ENCODE measurements around the gene GRIP1. TPM values are rescaled to one million over a fixed set of nuclear protein-coding genes. Genes with fewer than 3 reads are reported as not detected.

GRIP1 gene
- total and polyA plus RNA-seq, 2 donors (not counting 3 experiments of a cell fraction or from before 2014, with no cell fraction given) = 0.04 to 0.69 TPM

- BruUV-seq (replicated peaks) = no TSS peak
- POLR2A ChIA-PET = no interaction called here
- no peak for TF ChIP-seq POLR2AphosphoS5 (IDR thresholded peaks at IDR 0.05; ENCODE audit: insufficient read depth, low read depth, low read length)
- TF ChIP-seq POLR2A (IDR thresholded peaks at IDR 0.05; ENCODE audit: low read depth, low read length) = no peak
- TF ChIP-seq, protein P1, sequence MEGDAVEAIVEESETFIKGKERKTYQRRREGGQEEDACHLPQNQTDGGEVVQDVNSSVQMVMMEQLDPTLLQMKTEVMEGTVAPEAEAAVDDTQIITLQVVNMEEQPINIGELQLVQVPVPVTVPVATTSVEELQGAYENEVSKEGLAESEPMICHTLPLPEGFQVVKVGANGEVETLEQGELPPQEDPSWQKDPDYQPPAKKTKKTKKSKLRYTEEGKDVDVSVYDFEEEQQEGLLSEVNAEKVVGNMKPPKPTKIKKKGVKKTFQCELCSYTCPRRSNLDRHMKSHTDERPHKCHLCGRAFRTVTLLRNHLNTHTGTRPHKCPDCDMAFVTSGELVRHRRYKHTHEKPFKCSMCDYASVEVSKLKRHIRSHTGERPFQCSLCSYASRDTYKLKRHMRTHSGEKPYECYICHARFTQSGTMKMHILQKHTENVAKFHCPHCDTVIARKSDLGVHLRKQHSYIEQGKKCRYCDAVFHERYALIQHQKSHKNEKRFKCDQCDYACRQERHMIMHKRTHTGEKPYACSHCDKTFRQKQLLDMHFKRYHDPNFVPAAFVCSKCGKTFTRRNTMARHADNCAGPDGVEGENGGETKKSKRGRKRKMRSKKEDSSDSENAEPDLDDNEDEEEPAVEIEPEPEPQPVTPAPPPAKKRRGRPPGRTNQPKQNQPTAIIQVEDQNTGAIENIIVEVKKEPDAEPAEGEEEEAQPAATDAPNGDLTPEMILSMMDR (IDR thresholded peaks at IDR 0.05; ENCODE audit: extremely low read depth in 1 of 2, insufficient read depth in 1 of 2, low read depth in 1 of 2, low read length in 2 of 2) = no peak
- TF ChIP-seq MYC (IDR thresholded peaks at IDR 0.05; ENCODE audit: low read depth, low read length) = no peak
- no peak for TF ChIP-seq JUN (IDR thresholded peaks at IDR 0.05; ENCODE audit: borderline replicate concordance, insufficient read depth, insufficient read length, low read depth)
- no peak for TF ChIP-seq FOS (IDR thresholded peaks at IDR 0.05; ENCODE audit: borderline replicate concordance, insufficient read depth, low read length)
- TF ChIP-seq EZH2 (IDR thresholded peaks at IDR 0.05; ENCODE audit: borderline replicate concordance, low read depth, low read length, severe bottlenecking) = no peak
- TF ChIP-seq, protein P2, sequence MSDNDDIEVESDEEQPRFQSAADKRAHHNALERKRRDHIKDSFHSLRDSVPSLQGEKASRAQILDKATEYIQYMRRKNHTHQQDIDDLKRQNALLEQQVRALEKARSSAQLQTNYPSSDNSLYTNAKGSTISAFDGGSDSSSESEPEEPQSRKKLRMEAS (IDR thresholded peaks at IDR 0.05; ENCODE audit: insufficient read depth, insufficient read length) = no peak
- TF ChIP-seq GATA2 (IDR thresholded peaks at IDR 0.05; ENCODE audit: insufficient read depth, insufficient read length, low read depth, low read length) = no peak
- Histone ChIP-seq H3K27me3 (ENCODE audit: control insufficient read depth in 2 of 2, insufficient read depth in 2 of 2, low read length in 2 of 2) (peaks cover 0 to 7% of the 10 kb centered on the region in 2 experiments), H3K4me3 (replicated peaks in 1 of 3; ENCODE audit: insufficient read depth in 1 of 3, low read depth in 1 of 3, low read length in 3 of 3) (no peak overlapping the region), H3K4me1 (ENCODE audit: control insufficient read depth, extremely low read depth, insufficient read depth, low read length) (no peaks in the 10 kb centered on the region), H3K79me2 (ENCODE audit: control insufficient read depth, insufficient read depth, low read length) (no peaks in the 10 kb centered on the region), H3K9ac (replicated peaks; ENCODE audit: extremely low read depth, insufficient read depth, low read length) (no peak overlapping the region), H3K9me3 (replicated peaks; ENCODE audit: control insufficient read depth, insufficient read depth, low read length) (no peaks in the 10 kb centered on the region), H3K27ac (ENCODE audit: insufficient read depth, low read depth, low read length) (no peak overlapping the region), H4K20me1 (replicated peaks; ENCODE audit: control insufficient read depth, extremely low read depth, insufficient read depth, low read length) (no peaks in the 10 kb centered on the region), H3K4me2 (ENCODE audit: insufficient read depth, low read length) (no peak overlapping the region), H3K9me1 (replicated peaks; ENCODE audit: control insufficient read depth, extremely low read depth, insufficient read depth, low read length) (no peaks in the 10 kb centered on the region), H3K36me3 (ENCODE audit: control insufficient read depth in 2 of 2, extremely low read depth in 1 of 2, insufficient read depth in 2 of 2, low read length in 2 of 2) (no peaks in the 10 kb centered on the region), H2AFZ (ENCODE audit: low read depth, low read length) (no peak overlapping the region)
- dilution Hi-C loops (cut with MboI; ENCODE audit: extremely low pct_ligation_motif_present, low sequenced_read_pairs) (no loop called here), intact Hi-C loops (cut with micrococcal nuclease) (loop anchor here (5.0 kb wide), 1 partner anchor 265 kb away; no protein-coding TSS in a partner anchor)
- CTCF ChIA-PET = interaction anchor here (1.0 to 7.2 kb wide), 10 partner anchors 9 to 1895 kb away, joined by 3 to 64 read pairs (median 6); no protein-coding TSS in a partner anchor
- DNase-seq (ENCODE audit: low read depth, low spot score) (no peak), FAIRE-seq (no peak)
Observed at GRCh38 chr12:66692170-66692569, 13.3 kb upstream of the GRIP1 start.

Data from endothelial cell of umbilical vein (primary cell).